GM12878 (cell line): Measurements from ENCODE around the gene ESPNL. TPM values are rescaled to one million over a fixed set of nuclear protein-coding genes. Genes with fewer than 3 reads are reported as not detected.

Experiments used
- ATAC-seq: fragments of 200-7000 bp; cut with Tn5 transposase; 3 replicates; pipeline ENCODE4 v1.9.1; 2020; ENCODE audit warnings: mild to moderate bottlenecking, moderate library complexity
- BruUV-seq: library from RNA; stranded (reverse); fragments of 400-500 nt; replicated peaks from 2 replicates; lab custom pipeline; 2021; lab: Mats Ljungman, UMichigan
- CTCF ChIA-PET: fragments of 300-600 bp; sonication (Branson Sonifier 250); formaldehyde crosslinking; extraction: SDS; loops from one replicate; lab custom pipeline; 2021; ENCODE audit warnings: inconsistent platforms; lab: Yijun Ruan, JAX
- POLR2A ChIA-PET: fragments of 350-600 bp; formaldehyde crosslinking; extraction: SDS; loops from one replicate; lab custom pipeline; 2021; ENCODE audit warnings: inconsistent platforms; lab: Charles Lee
- RAD21 ChIA-PET: fragments of 300-600 bp; sonication (Branson Sonifier 250); formaldehyde crosslinking; loops from one replicate; lab custom pipeline; 2023; ENCODE audit warnings: antibody characterized with exemption; ENCODE audit not compliant: unreplicated experiment; lab: Charles Lee
- SMC1A ChIA-PET: fragments of 300-600 bp; sonication (Branson Sonifier 250); formaldehyde crosslinking; loops from one replicate; lab custom pipeline; 2023; ENCODE audit not compliant: unreplicated experiment, uncharacterized antibody; lab: Charles Lee
- DNase-seq: peaks from one replicate; pipeline ENCODE4 v3.0.0-alpha.2; 2011; ENCODE audit warnings: low read depth, low spot score
- FAIRE-seq: peaks from 3 replicates; lab custom pipeline; 2011; peaks lifted over from hg19 to GRCh38; lab: Jason Lieb, UNC
- H2AFZ ChIP-seq: 2 replicates; pipeline ENCODE4 v1.6.0; 2011; ENCODE audit warnings: low read depth, low read length, control low read depth; ENCODE audit not compliant: control insufficient read depth
- H3K27ac ChIP-seq: 2 replicates; pipeline ENCODE4 v1.5.1; 2011; ENCODE audit warnings: control low read depth; ENCODE audit not compliant: control insufficient read depth, insufficient read depth
- H3K27me3 ChIP-seq, 2 experiments: replicated peaks in 1 of 2; 2 replicates each; pipeline versions ENCODE4 v1.6.0 to v1.6.1; 2011; ENCODE audit warnings: low read length in 1 of 2; ENCODE audit not compliant: control insufficient read depth in 2 of 2, insufficient read depth in 2 of 2
- H3K36me3 ChIP-seq, 2 experiments: 2 replicates each; pipeline ENCODE4 v1.5.1; 2011; ENCODE audit warnings: low read length in 1 of 2; ENCODE audit not compliant: control insufficient read depth in 2 of 2, insufficient read depth in 2 of 2
- H3K4me1 ChIP-seq: 2 replicates; pipeline ENCODE4 v1.6.1; 2011; ENCODE audit warnings: mild to moderate bottlenecking, low read length, moderate library complexity, mixed read lengths; ENCODE audit not compliant: control insufficient read depth, insufficient read depth
- H3K4me2 ChIP-seq: 2 replicates; pipeline ENCODE4 v1.6.0; 2011; ENCODE audit warnings: control low read depth; ENCODE audit not compliant: control insufficient read depth, insufficient read depth
- H3K4me3 ChIP-seq: fragments of 200-600 bp; sonication (generic); 2 replicates; pipeline ENCODE4 v1.5.1; 2016
- H3K79me2 ChIP-seq: 2 replicates; pipeline ENCODE4 v1.6.0; 2011; ENCODE audit warnings: low read length; ENCODE audit not compliant: control insufficient read depth, insufficient read depth
- H3K9ac ChIP-seq: 2 replicates; pipeline ENCODE4 v1.8.0; 2011; ENCODE audit warnings: low read length, control low read depth, mixed read lengths; ENCODE audit not compliant: control insufficient read depth, insufficient read depth
- H3K9me3 ChIP-seq: replicated peaks from 3 replicates; pipeline ENCODE4 v1.5.1; 2011; ENCODE audit warnings: mild to moderate bottlenecking, low read length; ENCODE audit not compliant: control insufficient read depth, insufficient read depth
- H4K20me1 ChIP-seq: 2 replicates; pipeline ENCODE4 v1.6.0; 2011; ENCODE audit not compliant: control insufficient read depth, insufficient read depth
- MTA2 ChIP-seq: fragments of 450-650 bp; IDR thresholded peaks from 2 replicates; pipeline ENCODE4 v1.6.1; 2016; ENCODE audit warnings: low read depth, mild to moderate bottlenecking, moderate library complexity
- RAD21 ChIP-seq: IDR thresholded peaks from 2 replicates; pipeline ENCODE4 v1.6.1; 2011; ENCODE audit warnings: mild to moderate bottlenecking, low read depth, low read length, moderate library complexity; ENCODE audit not compliant: insufficient read depth
- ZBTB11 ChIP-seq: fragments of 450-650 bp; formaldehyde crosslinking; IDR thresholded peaks from 2 replicates; pipeline ENCODE4 v1.5.0; 2022; ENCODE audit warnings: mild to moderate bottlenecking, missing genetic modification characterization
- WGBS: methylation state at CpG from one replicate; pipeline ENCODE4 v1.1.6; 2016; ENCODE audit warnings: low lambda C conversion rate; ENCODE audit not compliant: insufficient replicate concordance, insufficient coverage; ENCODE audit errors: missing lambda C conversion rate; 5-methylcytosine and 5-hydroxymethylcytosine counted together
- in situ Hi-C: fragments of 300-500 bp; cut with MboI; formaldehyde crosslinking; loops from 9 replicates; pipeline ENCODE4 v1.14.3; 2018; ENCODE audit warnings: mixed read lengths
- intact Hi-C: fragments of 100-400 bp; cut with micrococcal nuclease; formaldehyde crosslinking; loops from one replicate; pipeline ENCODE4 v1.14.2; 2022; ENCODE audit not compliant: unreplicated experiment
- polyA plus RNA-seq, 11 experiments: library from polyadenylated mRNA; depleted of rRNA in 4 of 11; unstranded in 6 of 11; stranded (reverse) in 5 of 11; fragments of >200 nt; fragmentation: Nextera tagmentation in 4 of 11; fragmentation: Illumina TruSeq in 1 of 11; extraction: Ambion mirVana in 4 of 11; extraction: Trizol in 1 of 11; gene quantifications; 1 replicate in 1 of 11; 2 replicates in 10 of 11; pipeline versions ENCODE4 v1.2.1 to v1.2.3, GENCODE V29; 2011 to 2016; ENCODE audit warnings: inconsistent platforms in 2 of 11, missing spikeins in 2 of 11, low read depth in 1 of 11
- total RNA-seq, 4 experiments: library from RNA; depleted of rRNA in 3 of 4; stranded (reverse); fragments of >200 nt in 3 of 4; fragmentation: Illumina TruSeq in 1 of 4; extraction: Trizol in 1 of 4; gene quantifications; 2 replicates each; pipeline versions ENCODE4 v1.2.1 to v1.2.3, GENCODE V29; 2013 to 2021

Gene ESPNL
- total and polyA plus RNA-seq, 10 of the 15 experiments (the other 5 are each of a cell fraction or from before 2014, with no cell fraction given) = 0.05 to 0.94 (median 0.36) TPM; not detected in 3

DNA sequence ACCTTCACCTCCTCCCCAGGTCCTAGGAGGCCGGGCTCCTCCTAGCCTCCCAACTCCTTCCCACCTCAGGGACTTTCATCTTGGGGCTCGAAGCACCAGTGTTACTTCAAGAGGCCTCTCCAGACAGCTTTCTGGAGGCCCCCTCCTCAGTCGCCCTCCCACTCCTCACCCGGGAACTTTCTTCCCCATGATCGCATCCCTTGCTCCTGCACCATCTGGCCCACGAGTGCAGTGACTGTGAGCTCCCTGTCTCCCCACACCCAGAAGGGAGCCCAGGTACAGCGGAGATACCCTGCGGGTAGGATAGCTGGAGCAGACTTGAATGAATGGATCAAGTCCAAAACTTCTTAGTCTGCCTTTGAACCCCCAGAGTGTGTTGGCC lies 64.8 kb downstream of the ESPNL start:
- Histone ChIP-seq H3K27ac (no peak overlapping the region), H3K9me3 (no peaks in the 10 kb centered on the region), H3K4me3 (no peak overlapping the region), H2AFZ (no peak overlapping the region), H3K79me2 (no peaks in the 10 kb centered on the region), H3K27me3 (peaks cover 0 to 5% of the 10 kb centered on the region in 2 experiments; a peak in 3 of 4 replicates), H4K20me1 (no peaks in the 10 kb centered on the region; the same call in 1 of the 2 replicates), H3K9ac (no peak overlapping the region), H3K4me2 (no peak overlapping the region), H3K36me3 (peaks cover 2 to 5% of the 10 kb centered on the region in 2 experiments), H3K4me1 (0 out of 2 replicates have a peak, but pooled peaks cover 6% of the 10 kb centered on the region)
- SMC1A ChIA-PET = interaction anchor here (1.2 kb wide), 1 partner anchor 10 kb away, joined by 3 read pairs; no protein-coding TSS in a partner anchor
- CTCF ChIA-PET = no interaction called here
- in situ Hi-C loops = no loop called here
- no TSS peak for BruUV-seq
- no peak for TF ChIP-seq ZBTB11 (CRISPR knock-in tag)
- no peak for TF ChIP-seq RAD21
- TF ChIP-seq MTA2 = no peak
- intact Hi-C loops = no loop called here
- ATAC-seq (no peak), DNase-seq (no peak), FAIRE-seq (no peak)
- POLR2A ChIA-PET = no interaction called here
- WGBS = 78% methylated on average over 8 of the region's 8 CpGs
- RAD21 ChIA-PET = no interaction called here
